Endothelial cell of umbilical vein (primary cell): Measurements from ENCODE around the gene TSR3. TPM values are rescaled to one million over a fixed set of nuclear protein-coding genes. Genes with fewer than 3 reads are reported as not detected.

Source experiments
- BruUV-seq: library from RNA; stranded (reverse); fragments of 400-500 nt; replicated peaks from 2 replicates; lab custom pipeline; 2021; lab: Mats Ljungman, UMichigan
- CTCF ChIA-PET: fragments of 300-600, 350-600 bp; sonication (Branson Sonifier 250); formaldehyde crosslinking; loops from one replicate; lab custom pipeline; 2021; ENCODE audit warnings: antibody characterized with exemption, inconsistent platforms; lab: Charles Lee
- POLR2A ChIA-PET: fragments of 300-600, 350-600 bp; sonication (Branson Sonifier 250); formaldehyde crosslinking; loops from one replicate; lab custom pipeline; 2021; ENCODE audit warnings: antibody characterized with exemption, inconsistent platforms; lab: Charles Lee
- DNase-seq: peaks from one replicate; pipeline ENCODE4 v3.0.0-alpha.2; 2011; ENCODE audit warnings: low read depth, low spot score
- FAIRE-seq: peaks from 2 replicates; lab custom pipeline; 2011; peaks lifted over from hg19 to GRCh38; lab: Jason Lieb, UNC
- H2AFZ ChIP-seq: 2 replicates; pipeline ENCODE4 v1.6.0; 2012; ENCODE audit warnings: low read depth, low read length, control low read depth, inconsistent platforms
- H3K27ac ChIP-seq: 2 replicates; pipeline ENCODE4 v1.5.1; 2011; ENCODE audit warnings: low read depth, mild to moderate bottlenecking, control low read depth, low read length, moderate library complexity; ENCODE audit not compliant: insufficient read depth
- H3K27me3 ChIP-seq, 2 experiments: 2 replicates each; pipeline versions ENCODE4 v1.6.0 to v1.6.1; 2011; ENCODE audit warnings: low read length in 2 of 2, mixed read lengths in 1 of 2; ENCODE audit not compliant: control insufficient read depth in 2 of 2, insufficient read depth in 2 of 2
- H3K36me3 ChIP-seq, 2 experiments: 2 replicates in 1 of 2; 3 replicates in 1 of 2; pipeline ENCODE4 v1.5.1; 2011; ENCODE audit warnings: low read length in 2 of 2, mild to moderate bottlenecking in 1 of 2, moderate library complexity in 1 of 2; ENCODE audit not compliant: control insufficient read depth in 2 of 2, insufficient read depth in 2 of 2; ENCODE audit errors: extremely low read depth in 1 of 2
- H3K4me1 ChIP-seq: 3 replicates; pipeline ENCODE4 v1.5.1; 2011; ENCODE audit warnings: mild to moderate bottlenecking, low read length; ENCODE audit not compliant: control insufficient read depth, insufficient read depth; ENCODE audit errors: extremely low read depth
- H3K4me2 ChIP-seq: 2 replicates; pipeline ENCODE4 v1.6.1; 2011; ENCODE audit warnings: low read length, control low read depth, mixed read lengths; ENCODE audit not compliant: insufficient read depth
- H3K4me3 ChIP-seq, 3 experiments: fragments of 200-600 bp in 1 of 3; sonication (generic), shearing (Covaris generic) in 1 of 3; replicated peaks in 1 of 3; 2 replicates each; pipeline ENCODE4 v1.5.1; 2011 to 2016; ENCODE audit warnings: control low read depth in 3 of 3, low read length in 3 of 3, mild to moderate bottlenecking in 2 of 3, inconsistent platforms in 1 of 3, low read depth in 1 of 3, moderate library complexity in 1 of 3; ENCODE audit not compliant: insufficient read depth in 1 of 3
- H3K79me2 ChIP-seq: 2 replicates; pipeline ENCODE4 v1.6.0; 2012; ENCODE audit warnings: low read length, inconsistent platforms; ENCODE audit not compliant: control insufficient read depth, insufficient read depth
- H3K9ac ChIP-seq: replicated peaks from 2 replicates; pipeline ENCODE3; 2011; ENCODE audit warnings: low read length, control low read depth; ENCODE audit not compliant: insufficient read depth; ENCODE audit errors: extremely low read depth
- H3K9me1 ChIP-seq: replicated peaks from 3 replicates; pipeline ENCODE4 v1.6.0; 2011; ENCODE audit warnings: mild to moderate bottlenecking, low read length; ENCODE audit not compliant: control insufficient read depth, insufficient read depth; ENCODE audit errors: extremely low read depth
- H3K9me3 ChIP-seq: replicated peaks from 2 replicates; pipeline ENCODE4 v1.5.1; 2012; ENCODE audit warnings: low read length, inconsistent platforms; ENCODE audit not compliant: control insufficient read depth, insufficient read depth
- H4K20me1 ChIP-seq: replicated peaks from 2 replicates; pipeline ENCODE3; 2011; ENCODE audit warnings: mild to moderate bottlenecking, low read length; ENCODE audit not compliant: control insufficient read depth, insufficient read depth; ENCODE audit errors: extremely low read depth
- CTCF ChIP-seq, 2 donors: IDR thresholded peaks; 1 replicate in 1 of 2; 2 replicates in 1 of 2; pipeline ENCODE4 v1.5.1; 2011; ENCODE audit warnings: low read length in 2 of 2, mild to moderate bottlenecking in 2 of 2, moderate library complexity in 2 of 2, control low read depth in 1 of 2, inconsistent platforms in 1 of 2, low read depth in 1 of 2; ENCODE audit not compliant: insufficient read depth in 1 of 2; ENCODE audit errors: extremely low read depth in 1 of 2
- EZH2 ChIP-seq: IDR thresholded peaks from 2 replicates; pipeline ENCODE4 v1.6.1; 2012; ENCODE audit warnings: borderline replicate concordance, low read depth, mild to moderate bottlenecking, moderate library complexity, low read length, inconsistent platforms; ENCODE audit not compliant: severe bottlenecking
- FOS ChIP-seq: IDR thresholded peaks from 2 replicates; pipeline ENCODE4 v1.6.1; 2011; ENCODE audit warnings: mild to moderate bottlenecking, low read length, moderate library complexity, borderline replicate concordance; ENCODE audit not compliant: insufficient read depth
- GATA2 ChIP-seq: IDR thresholded peaks from 2 replicates; pipeline ENCODE4 v1.7.0; 2011; ENCODE audit warnings: low read depth, mild to moderate bottlenecking, moderate library complexity, mixed read lengths, low read length; ENCODE audit not compliant: insufficient read length, insufficient read depth
- JUN ChIP-seq: IDR thresholded peaks from 2 replicates; pipeline ENCODE4 v1.6.1; 2011; ENCODE audit warnings: borderline replicate concordance, low read depth; ENCODE audit not compliant: insufficient read length, insufficient read depth
- MYC ChIP-seq: IDR thresholded peaks from one replicate; pipeline ENCODE4 v1.6.1; 2011; ENCODE audit warnings: mild to moderate bottlenecking, low read depth, low read length
- POLR2A ChIP-seq: IDR thresholded peaks from 2 replicates; pipeline ENCODE4 v1.6.1; 2012; ENCODE audit warnings: low read depth, mild to moderate bottlenecking, control low read depth, low read length
- POLR2AphosphoS5 ChIP-seq: IDR thresholded peaks from 2 replicates; pipeline ENCODE4 v1.6.1; 2012; ENCODE audit warnings: low read depth, mild to moderate bottlenecking, control low read depth, low read length, moderate library complexity; ENCODE audit not compliant: insufficient read depth
- dilution Hi-C: fragments of 300-500 bp; cut with MboI; formaldehyde crosslinking; loops from one replicate; pipeline ENCODE4 v1.15.0; 2019; ENCODE audit warnings: low sequenced_read_pairs; ENCODE audit not compliant: extremely low pct_ligation_motif_present
- intact Hi-C: fragments of 100-400 bp; cut with micrococcal nuclease; formaldehyde crosslinking; loops from one replicate; pipeline ENCODE4 v1.10.0; 2022
- polyA plus RNA-seq, 4 experiments: library from polyadenylated mRNA; depleted of rRNA in 3 of 4; stranded (reverse) in 3 of 4; unstranded in 1 of 4; fragments of >200 nt; gene quantifications; 2 replicates each; pipeline versions ENCODE4 v1.2.1 to v1.2.3, GENCODE V29; 2011 to 2012; ENCODE audit warnings: missing spikeins in 1 of 4
- total RNA-seq: library from RNA; stranded (reverse); gene quantifications from 2 replicates; pipeline ENCODE4 v1.2.3, GENCODE V29; 2021
- TF ChIP-seq, protein P1 (sequence below): IDR thresholded peaks from 2 replicates; pipeline ENCODE4 v1.6.1; 2011; ENCODE audit not compliant: insufficient read depth, insufficient read length

Gene TSR3
- total and polyA plus RNA-seq, 2 donors (not counting 3 experiments of a cell fraction or from before 2014, with no cell fraction given) = 65.4 to 82.7 TPM

DNA sequence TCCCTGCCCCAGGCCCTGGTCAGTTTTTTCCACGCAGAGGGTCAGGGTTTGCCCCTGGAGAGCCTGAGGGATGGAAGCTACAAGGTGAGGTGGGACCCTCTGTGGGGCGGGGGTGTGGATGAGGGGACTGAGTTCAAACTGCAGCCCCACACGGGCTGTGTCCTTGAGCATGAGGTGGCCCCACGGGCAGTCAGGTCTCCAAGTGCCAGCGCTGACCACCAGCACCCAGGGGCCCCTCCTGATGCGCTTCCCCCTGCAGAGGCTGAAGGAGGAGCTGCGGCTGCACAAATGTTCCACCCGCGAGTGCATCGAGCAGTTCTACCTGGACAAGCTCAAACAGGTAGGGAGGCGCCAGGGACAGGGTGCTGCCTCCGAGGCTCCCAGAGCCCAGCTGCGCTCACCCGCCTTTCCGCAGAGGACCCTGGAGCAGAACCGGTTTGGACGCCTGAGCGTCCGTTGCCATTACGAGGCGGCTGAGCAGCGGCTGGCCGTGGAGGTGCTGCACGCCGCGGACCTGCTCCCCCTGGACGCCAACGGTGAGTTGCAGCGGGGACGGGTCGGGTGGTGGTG is 4.3 kb downstream of the TSR3 start:
- dilution Hi-C loops (no loop called here), intact Hi-C loops (no loop called here)
- Histone ChIP-seq H3K4me1 (peaks cover 9% of the 10 kb centered on the region), H3K79me2 (peaks cover 18% of the 10 kb centered on the region), H3K27ac (no peak overlapping the region), H3K27me3 (no peaks in the 10 kb centered on the region), H3K4me2 (no peak overlapping the region), H4K20me1 (no peaks in the 10 kb centered on the region), H3K36me3 (peaks cover 0 to 11% of the 10 kb centered on the region in 2 experiments), H2AFZ (no peak overlapping the region), H3K9me1 (no peaks in the 10 kb centered on the region), H3K9ac (no peak overlapping the region), H3K4me3 (no peak overlapping the region), H3K9me3 (no peaks in the 10 kb centered on the region)
- DNase-seq = no peak
- TF ChIP-seq POLR2A (no peak), CTCF (IDR thresholded peaks at IDR 0.05; ENCODE audit: extremely low read depth in 1 of 2, insufficient read depth in 1 of 2, low read depth in 1 of 2, low read length in 2 of 2) (no peak), JUN (no peak), GATA2 (no peak), FOS (no peak), MYC (no peak), EZH2 (no peak), POLR2AphosphoS5 (no peak)
- TF ChIP-seq, protein P1, sequence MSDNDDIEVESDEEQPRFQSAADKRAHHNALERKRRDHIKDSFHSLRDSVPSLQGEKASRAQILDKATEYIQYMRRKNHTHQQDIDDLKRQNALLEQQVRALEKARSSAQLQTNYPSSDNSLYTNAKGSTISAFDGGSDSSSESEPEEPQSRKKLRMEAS = no peak
- ChIA-PET CTCF (interaction anchor here (1.1 kb wide), 1 partner anchor 12 kb away, joined by 3 read pairs; no protein-coding TSS in a partner anchor), POLR2A (no interaction called here)
- FAIRE-seq = no peak
- no TSS peak for BruUV-seq
